H9 (cell line): Measurements from ENCODE around the gene KCNAB2. TPM values are rescaled to one million over a fixed set of nuclear protein-coding genes. Genes with fewer than 3 reads are reported as not detected.

Source experiments
- DNase-seq: peaks from one replicate; pipeline ENCODE4 v3.0.0-alpha.2; 2017
- H2AFZ ChIP-seq: one replicate; pipeline ENCODE4 v1.6.1; 2013; ENCODE audit warnings: mild to moderate bottlenecking, low read length, control low read depth, moderate library complexity
- H2AK5ac ChIP-seq: 2 replicates; pipeline ENCODE4 v1.6.1; 2013; ENCODE audit warnings: low read length, control low read depth, mixed read lengths; ENCODE audit not compliant: insufficient read length
- H2BK120ac ChIP-seq: one replicate; pipeline ENCODE4 v1.6.1; 2013; ENCODE audit warnings: low read depth, mild to moderate bottlenecking, low read length, control low read depth, inconsistent platforms; ENCODE audit not compliant: poor library complexity, severe bottlenecking
- H2BK12ac ChIP-seq: 2 replicates; pipeline ENCODE4 v1.6.1; 2013; ENCODE audit warnings: low read length, control low read depth, mixed read lengths, low read depth; ENCODE audit not compliant: insufficient read length
- H2BK15ac ChIP-seq: 2 replicates; pipeline ENCODE4 v1.6.1; 2013; ENCODE audit warnings: low read depth, low read length, control low read depth
- H2BK20ac ChIP-seq: one replicate; pipeline ENCODE4 v1.6.1; 2013; ENCODE audit warnings: low read depth, mild to moderate bottlenecking, low read length, control low read depth, inconsistent platforms; ENCODE audit not compliant: poor library complexity, severe bottlenecking
- H2BK5ac ChIP-seq: 2 replicates; pipeline ENCODE4 v1.6.1; 2013; ENCODE audit warnings: low read length, control low read depth, mixed read lengths; ENCODE audit not compliant: insufficient read length
- H3K14ac ChIP-seq: 2 replicates; pipeline ENCODE4 v1.6.1; 2013; ENCODE audit warnings: low read length, control low read depth; ENCODE audit not compliant: insufficient read depth
- H3K18ac ChIP-seq: 2 replicates; pipeline ENCODE4 v1.6.1; 2013; ENCODE audit warnings: low read depth, mild to moderate bottlenecking, mixed read lengths, low read length, control low read depth; ENCODE audit not compliant: insufficient read length
- H3K23ac ChIP-seq: 2 replicates; pipeline ENCODE4 v1.6.1; 2013; ENCODE audit warnings: low read length, control low read depth, mixed read lengths, low read depth; ENCODE audit not compliant: insufficient read length
- H3K23me2 ChIP-seq: 2 replicates; pipeline ENCODE4 v1.6.1; 2013; ENCODE audit warnings: low read depth, mild to moderate bottlenecking, mixed read lengths, low read length, control low read depth; ENCODE audit not compliant: insufficient read length, poor library complexity, severe bottlenecking
- H3K27ac ChIP-seq: 2 replicates; pipeline ENCODE4 v1.5.1; 2013; ENCODE audit warnings: low read length, control low read depth, mixed read lengths, low read depth; ENCODE audit not compliant: insufficient read length
- H3K27me3 ChIP-seq: 2 replicates; pipeline ENCODE4 v1.6.1; 2013; ENCODE audit warnings: low read length, control low read depth, inconsistent platforms; ENCODE audit not compliant: insufficient read depth
- H3K4ac ChIP-seq: 2 replicates; pipeline ENCODE4 v1.6.1; 2013; ENCODE audit warnings: low read depth, mild to moderate bottlenecking, control low read depth, inconsistent platforms, low read length, moderate library complexity
- H3K4me1 ChIP-seq: 2 replicates; pipeline ENCODE4 v1.6.1; 2013; ENCODE audit warnings: low read length, control low read depth, inconsistent platforms; ENCODE audit not compliant: insufficient read depth
- H3K4me2 ChIP-seq: 2 replicates; pipeline ENCODE4 v1.6.1; 2013; ENCODE audit warnings: low read length, control low read depth, mixed read lengths; ENCODE audit not compliant: insufficient read length, insufficient read depth
- H3K56ac ChIP-seq: 2 replicates; pipeline ENCODE4 v1.6.1; 2013; ENCODE audit warnings: low read depth, mild to moderate bottlenecking, mixed read lengths, low read length, control low read depth; ENCODE audit not compliant: insufficient read length
- H3K79me1 ChIP-seq: 2 replicates; pipeline ENCODE4 v1.6.1; 2013; ENCODE audit warnings: low read depth, mild to moderate bottlenecking, moderate library complexity, low read length, control low read depth, inconsistent platforms; ENCODE audit not compliant: insufficient read depth, poor library complexity, severe bottlenecking
- H3K79me2 ChIP-seq: 2 replicates; pipeline ENCODE4 v1.6.1; 2013; ENCODE audit warnings: low read length, control low read depth, inconsistent platforms; ENCODE audit not compliant: insufficient read depth
- H3K9ac ChIP-seq: 2 replicates; pipeline ENCODE4 v1.6.1; 2013; ENCODE audit warnings: low read length, control low read depth, mixed read lengths; ENCODE audit not compliant: insufficient read length; ENCODE audit errors: extremely low read depth
- H3K9me3 ChIP-seq: one replicate; pipeline ENCODE4 v1.6.1; 2013; ENCODE audit warnings: low read depth, low read length, inconsistent platforms; ENCODE audit not compliant: control insufficient read depth
- H3T11ph ChIP-seq: one replicate; pipeline ENCODE4 v1.6.1; 2013; ENCODE audit warnings: mild to moderate bottlenecking, low read length, control low read depth, inconsistent platforms
- H4K20me1 ChIP-seq: one replicate; pipeline ENCODE4 v1.6.1; 2013; ENCODE audit not compliant: control insufficient read depth, insufficient read length, insufficient read depth
- H4K5ac ChIP-seq: 2 replicates; pipeline ENCODE4 v1.6.1; 2013; ENCODE audit warnings: low read depth, mild to moderate bottlenecking, mixed read lengths, low read length, control low read depth; ENCODE audit not compliant: insufficient read length
- H4K8ac ChIP-seq: replicated peaks from 2 replicates; pipeline ENCODE4 v1.6.1; 2013; ENCODE audit warnings: low read length, control low read depth, mixed read lengths, low read depth; ENCODE audit not compliant: insufficient read length
- H4K91ac ChIP-seq: 2 replicates; pipeline ENCODE4 v1.6.1; 2013; ENCODE audit warnings: low read depth, mild to moderate bottlenecking, moderate library complexity, mixed read lengths, low read length, control low read depth; ENCODE audit not compliant: insufficient read length
- H3K27ac Mint-ChIP-seq, 3 experiments: 2 replicates in 2 of 3; 3 replicates in 1 of 3; pipeline ENCODE4 v1.8.0; 2020 to 2021; ENCODE audit warnings: mixed read lengths in 3 of 3, mild to moderate bottlenecking in 1 of 3, moderate library complexity in 1 of 3
- H3K27me3 Mint-ChIP-seq: 2 replicates; pipeline ENCODE4 v1.8.0; 2021; ENCODE audit warnings: low read depth, mild to moderate bottlenecking, moderate library complexity, mixed read lengths
- H3K36me3 Mint-ChIP-seq, 3 experiments: 2 replicates in 2 of 3; 3 replicates in 1 of 3; pipeline ENCODE4 v1.8.0; 2020 to 2021; ENCODE audit warnings: low read depth in 3 of 3, mixed read lengths in 3 of 3; ENCODE audit not compliant: insufficient read depth in 1 of 3
- H3K4me1 Mint-ChIP-seq, 2 experiments: 2 replicates each; pipeline ENCODE4 v1.8.0; 2020; ENCODE audit warnings: mixed read lengths in 2 of 2
- H3K4me3 Mint-ChIP-seq, 2 experiments: 2 replicates in 1 of 2; 3 replicates in 1 of 2; pipeline ENCODE4 v1.8.0; 2020 to 2021; ENCODE audit warnings: mild to moderate bottlenecking in 2 of 2, mixed read lengths in 2 of 2, moderate library complexity in 1 of 2
- H3K9me3 Mint-ChIP-seq, 2 experiments: 2 replicates in 1 of 2; 3 replicates in 1 of 2; pipeline ENCODE4 v1.8.0; 2020; ENCODE audit warnings: mild to moderate bottlenecking in 2 of 2, mixed read lengths in 2 of 2, moderate library complexity in 1 of 2
- WGBS: extraction: QIAGEN DNeasy Blood & Tissue Kit; methylation state at CpG from one replicate; pipeline ENCODE4 v1.1.7; 2013; ENCODE audit warnings: missing lambda C conversion rate, low lambda C conversion rate, mixed read lengths; ENCODE audit not compliant: insufficient read length; ENCODE audit errors: extremely low coverage; 5-methylcytosine and 5-hydroxymethylcytosine counted together
- total RNA-seq: library from RNA; stranded (reverse); gene quantifications from 2 replicates; pipeline ENCODE4 v1.2.1, GENCODE V29; 2021
- TF ChIP-seq, protein P1 (sequence below): fragments of 200-600 bp; sonication (generic); conservative IDR thresholded peaks from 3 replicates; pipeline ENCODE4 v1.8.0; 2021; ENCODE audit warnings: antibody characterized with exemption, mild to moderate bottlenecking

The KCNAB2 gene
- total RNA-seq, 1 experiment from 2014 or later = 8.3 TPM

DNA sequence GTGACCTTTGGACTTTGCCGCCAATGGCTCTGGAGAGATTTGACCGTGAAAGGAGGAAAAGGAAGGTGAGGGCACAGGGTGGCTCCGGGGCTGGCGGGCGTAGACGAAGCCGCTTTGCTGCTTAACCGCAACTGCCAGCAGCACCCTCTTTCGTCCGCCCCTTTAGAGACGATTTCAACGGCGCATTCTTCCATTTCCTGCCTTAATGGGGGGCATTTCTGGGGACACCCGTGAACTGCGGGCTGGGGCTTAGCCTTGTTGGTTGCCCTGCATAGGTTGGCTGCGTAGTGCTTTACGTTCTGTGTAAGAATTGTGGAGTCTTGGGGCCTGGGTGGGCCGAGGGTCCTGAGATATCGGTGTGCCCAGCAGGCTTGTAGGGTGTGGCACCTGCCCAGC lies 46.8 kb upstream of the KCNAB2 start:
- Histone ChIP-seq H3K18ac (no peak overlapping the region), H3K4me1 (no peaks in the 10 kb centered on the region), H3K23ac (no peak overlapping the region), H3K14ac (no peak overlapping the region), H2BK15ac (no peak overlapping the region), H3K27ac (no peak overlapping the region), H3K4ac (no peak overlapping the region), H4K91ac (no peak overlapping the region), H4K5ac (no peak overlapping the region), H2BK12ac (no peak overlapping the region), H3K4me2 (no peak overlapping the region), H3K79me1 (no peaks in the 10 kb centered on the region), H3K23me2 (no peaks in the 10 kb centered on the region), H2BK120ac (no peak overlapping the region), H4K8ac (no peak overlapping the region), H3K9me3 (no peaks in the 10 kb centered on the region), H3K56ac (no peak overlapping the region), H3K9ac (no peak overlapping the region), H3K27me3 (no peaks in the 10 kb centered on the region; the same call in 1 of the 2 replicates), H3K79me2 (no peaks in the 10 kb centered on the region), H2AFZ (no peak overlapping the region), H2AK5ac (no peak overlapping the region), H4K20me1 (no peaks in the 10 kb centered on the region), H2BK20ac (no peak overlapping the region), H2BK5ac (no peak overlapping the region), H3T11ph (no peak overlapping the region)
- no CpG with 5 or more reads among the region's 19 CpGs for WGBS
- no peaks in the 10 kb centered on the region for H3K36me3 Mint-ChIP-seq
- H3K4me1 Mint-ChIP-seq = peaks cover 22 to 36% of the 10 kb centered on the region in 2 experiments
- H3K9me3 Mint-ChIP-seq = no peaks in the 10 kb centered on the region
- TF ChIP-seq, protein P1, sequence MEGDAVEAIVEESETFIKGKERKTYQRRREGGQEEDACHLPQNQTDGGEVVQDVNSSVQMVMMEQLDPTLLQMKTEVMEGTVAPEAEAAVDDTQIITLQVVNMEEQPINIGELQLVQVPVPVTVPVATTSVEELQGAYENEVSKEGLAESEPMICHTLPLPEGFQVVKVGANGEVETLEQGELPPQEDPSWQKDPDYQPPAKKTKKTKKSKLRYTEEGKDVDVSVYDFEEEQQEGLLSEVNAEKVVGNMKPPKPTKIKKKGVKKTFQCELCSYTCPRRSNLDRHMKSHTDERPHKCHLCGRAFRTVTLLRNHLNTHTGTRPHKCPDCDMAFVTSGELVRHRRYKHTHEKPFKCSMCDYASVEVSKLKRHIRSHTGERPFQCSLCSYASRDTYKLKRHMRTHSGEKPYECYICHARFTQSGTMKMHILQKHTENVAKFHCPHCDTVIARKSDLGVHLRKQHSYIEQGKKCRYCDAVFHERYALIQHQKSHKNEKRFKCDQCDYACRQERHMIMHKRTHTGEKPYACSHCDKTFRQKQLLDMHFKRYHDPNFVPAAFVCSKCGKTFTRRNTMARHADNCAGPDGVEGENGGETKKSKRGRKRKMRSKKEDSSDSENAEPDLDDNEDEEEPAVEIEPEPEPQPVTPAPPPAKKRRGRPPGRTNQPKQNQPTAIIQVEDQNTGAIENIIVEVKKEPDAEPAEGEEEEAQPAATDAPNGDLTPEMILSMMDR = no peak
- no peak overlapping the region for H3K4me3 Mint-ChIP-seq
- no peak for DNase-seq
- H3K27me3 Mint-ChIP-seq = peaks cover 53% of the 10 kb centered on the region
- H3K27ac Mint-ChIP-seq = no peak overlapping the region
